NCI-H2107 treated with DMSO at 0.1 percent for 48 hours (cell line): ENCODE results near the gene TLN1.

Experiments used
- DNase-seq: peaks from one replicate; lab custom pipeline; 2025; ENCODE audit not compliant: unreplicated experiment; lab: John Stamatoyannopoulos, UW

TLN1 gene

DNA sequence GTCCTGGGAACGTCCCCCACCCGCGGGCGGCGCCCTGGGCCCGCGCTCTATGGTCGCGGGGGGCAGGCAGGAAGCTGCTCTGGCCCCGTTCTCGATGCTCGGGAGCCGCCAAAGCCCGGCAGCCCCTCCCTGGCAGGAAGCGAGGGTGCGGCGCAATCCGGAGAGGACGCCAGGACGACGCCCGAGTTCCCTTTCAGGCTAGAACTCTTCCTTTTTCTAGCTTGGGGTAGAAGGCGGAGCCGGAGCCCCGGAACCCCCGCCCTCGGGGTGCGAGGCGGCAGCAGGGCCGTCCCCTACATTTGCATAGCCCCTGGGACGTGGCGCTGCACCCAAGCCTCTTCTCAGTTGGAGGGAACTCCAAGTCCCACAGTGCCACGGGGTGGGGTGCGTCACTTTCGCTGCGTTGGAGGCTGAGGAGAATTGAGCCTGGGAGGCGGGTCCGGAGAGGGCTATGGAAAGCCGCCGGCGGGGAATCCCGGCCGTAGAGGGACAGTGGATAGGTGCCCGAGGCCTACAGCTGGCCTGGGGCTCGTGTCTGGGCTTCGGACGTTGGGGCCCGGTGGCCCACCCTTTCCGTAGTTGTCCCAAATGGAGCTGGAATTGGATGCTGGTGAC is at the start of gene TLN1, which contains the start of gene CREB3:
Gene TLN1, minus strand, starts transcription at position 11 of the 615 bp plus-strand sequence. CDS start 6,501 bp downstream, outside the sequence.
Gene CREB3, plus strand, starts transcription at position 482 of the 615 bp plus-strand sequence. Its CDS starts 107 bp downstream, at position 589.
- DNase-seq: peak; percentile 91

DNA sequence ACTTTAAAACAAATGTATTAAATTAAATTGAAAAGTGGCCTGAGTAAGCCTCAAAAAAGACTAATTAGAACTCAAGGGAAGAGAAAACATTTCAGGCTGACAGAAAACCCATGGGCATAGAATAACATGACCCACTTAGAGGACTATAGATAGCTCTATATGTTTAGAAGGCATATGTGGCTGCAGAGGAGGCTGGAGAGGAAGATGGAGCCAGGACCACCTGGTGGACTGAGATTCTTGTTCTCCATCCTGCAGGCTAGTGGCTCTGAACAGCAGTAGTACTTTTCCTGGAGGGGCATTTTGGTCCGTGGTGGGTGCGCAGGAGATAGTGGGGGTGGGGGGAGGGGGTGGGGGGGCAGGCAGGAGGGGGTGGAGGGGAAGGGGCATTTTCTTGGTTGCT is 49.1 kb upstream of the TLN1 start:
- DNase-seq: no peak

DNA sequence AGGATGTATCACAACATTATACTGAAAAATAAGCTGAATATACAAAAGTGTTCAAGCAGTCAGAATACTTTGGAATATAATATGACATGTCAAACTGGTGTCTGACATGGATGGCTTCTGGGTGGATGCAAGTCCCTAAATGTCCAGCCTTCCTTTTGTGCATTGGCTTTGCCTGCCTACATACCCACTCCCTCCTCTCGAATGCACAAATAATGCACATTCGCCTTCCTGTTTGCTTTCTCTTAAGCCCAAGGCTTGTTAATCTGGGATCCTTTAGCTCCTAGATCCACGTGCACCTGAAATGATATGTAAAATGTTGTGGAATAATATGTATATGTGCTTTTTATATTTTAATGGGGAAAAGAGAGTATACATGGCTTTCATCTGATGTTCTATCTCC is 46.5 kb upstream of the TLN1 start:
- no peak for DNase-seq

DNA sequence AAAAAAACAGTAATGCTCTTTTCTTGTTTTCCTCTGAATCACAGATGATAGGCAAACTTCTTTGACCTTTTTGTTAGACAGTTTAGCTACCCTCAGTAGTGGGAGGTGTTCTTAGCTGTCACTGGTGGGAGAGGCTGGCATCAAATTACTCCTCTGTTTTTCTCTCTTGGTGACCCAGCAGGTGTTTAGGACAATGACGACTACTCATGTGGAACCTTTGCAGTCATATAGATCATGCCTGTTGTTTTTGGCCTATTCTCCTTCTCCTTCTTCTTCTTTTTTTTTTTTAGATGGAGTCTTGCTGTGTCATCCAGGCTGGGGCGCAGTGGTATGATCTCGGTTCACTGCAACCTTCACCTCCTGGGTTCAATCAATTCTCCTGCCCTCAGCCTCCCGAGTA is 44.0 kb upstream of the TLN1 start:
- DNase-seq: peak; percentile 92

- peak; percentile 40 for DNase-seq
Observed at GRCh38 chr9:35774907-35775635, 43.1 kb upstream of the TLN1 start.

DNA sequence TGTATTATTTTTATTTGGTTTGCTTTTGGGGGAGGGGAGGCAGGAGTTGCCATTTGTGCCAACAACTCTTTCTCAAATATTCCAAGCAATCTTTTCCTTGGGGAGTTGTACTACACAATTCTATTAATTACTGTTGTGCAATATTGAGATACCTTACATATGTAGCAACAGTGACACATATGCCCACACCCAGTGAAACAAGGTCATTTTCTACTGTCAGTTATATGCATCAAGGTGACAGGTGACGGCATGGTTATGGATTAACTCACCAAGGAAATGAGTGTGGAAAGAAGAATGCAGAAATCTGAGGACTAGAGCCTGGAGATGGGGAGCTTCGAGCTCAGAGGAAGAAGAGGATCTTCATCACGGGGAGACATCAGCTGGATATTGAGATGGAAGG is 39.9 kb upstream of the TLN1 start:
- no peak for DNase-seq

GRCh38 chr9:35771534-35771933 is 39.5 kb upstream of the TLN1 start:
- peak; percentile 41 for DNase-seq

DNA sequence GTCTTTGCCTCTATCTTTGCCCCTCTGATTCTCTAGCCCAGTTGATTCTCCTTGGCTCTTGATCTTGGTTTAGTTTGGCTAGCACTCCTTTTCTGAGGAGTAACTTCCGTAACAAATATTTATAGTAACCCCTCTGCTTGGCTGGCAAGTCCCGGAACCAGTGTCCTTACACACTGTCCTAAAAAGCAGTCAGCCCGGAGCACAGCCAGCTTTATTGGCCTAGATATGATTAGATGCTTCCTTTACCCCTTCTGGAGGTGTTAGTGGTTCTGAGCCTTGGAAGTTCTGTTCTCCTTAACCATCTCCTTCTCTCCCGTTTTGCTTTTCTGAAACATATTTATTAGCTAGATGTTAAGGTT is 39.1 kb upstream of the TLN1 start:
- no peak for DNase-seq

GRCh38 chr9:35769763-35770162 is 37.8 kb upstream of the TLN1 start:
- DNase-seq: no peak

GRCh38 chr9:35767458-35767857 is 35.5 kb upstream of the TLN1 start:
- no peak for DNase-seq

GRCh38 chr9:35766997-35767396 is 35.0 kb upstream of the TLN1 start:
- no peak for DNase-seq

- no peak for DNase-seq
Observed at GRCh38 chr9:35763803-35764202, 31.8 kb upstream of the TLN1 start.

GRCh38 chr9:35763181-35763580 is 31.2 kb upstream of the TLN1 start:
- DNase-seq: no peak

DNA sequence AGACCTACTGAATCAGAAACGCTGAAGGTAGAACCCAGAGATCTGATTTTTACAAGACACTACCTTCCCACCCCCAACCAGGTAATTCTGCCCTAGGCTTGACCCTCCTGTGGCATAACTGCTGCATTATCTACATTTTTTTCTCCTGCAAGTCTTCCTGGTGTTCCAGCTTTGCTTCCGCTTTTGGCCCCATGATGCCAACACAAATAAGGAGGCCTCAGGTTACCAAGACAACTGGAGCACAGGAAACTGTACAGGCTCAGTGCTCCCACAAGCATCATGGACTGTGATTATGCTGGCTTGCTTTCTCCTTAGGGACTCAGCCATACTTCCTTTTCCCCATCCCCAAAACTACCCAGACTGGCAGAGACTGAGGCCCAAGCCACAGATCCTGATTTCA is 28.7 kb upstream of the TLN1 start:
- no peak for DNase-seq

- no peak for DNase-seq
Observed at GRCh38 chr9:35759795-35760194, 27.8 kb upstream of the TLN1 start.

DNA sequence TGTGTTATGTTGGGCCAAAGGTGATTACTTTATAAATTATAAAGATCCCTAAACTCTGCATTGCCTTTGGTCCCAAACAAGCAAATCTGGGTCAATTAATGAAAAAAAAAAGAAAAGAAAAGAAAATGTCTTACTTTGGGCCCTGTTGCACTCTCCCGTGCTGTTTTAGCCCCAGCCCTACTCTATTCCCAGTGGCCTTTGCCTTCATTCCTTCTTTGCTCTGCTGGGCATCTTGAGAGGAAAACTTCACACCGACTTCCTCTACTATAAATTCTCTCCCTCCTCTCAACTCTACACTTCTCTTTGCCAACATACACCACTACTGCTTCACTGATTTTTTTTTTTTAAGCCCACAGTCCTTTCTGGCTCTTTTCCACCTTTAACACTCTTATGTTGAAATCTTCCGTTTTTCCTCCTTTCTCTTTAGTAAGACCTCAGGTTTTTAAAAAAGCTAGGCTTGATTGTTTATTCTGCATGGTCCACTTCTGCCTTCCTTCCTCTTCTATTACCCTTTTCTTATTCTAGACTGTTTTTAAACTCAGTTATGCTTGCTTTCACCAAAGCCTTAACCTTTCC is 26.6 kb upstream of the TLN1 start:
- DNase-seq: no peak

GRCh38 chr9:35757892-35758275 is 25.9 kb upstream of the TLN1 start:
- DNase-seq: no peak

DNA sequence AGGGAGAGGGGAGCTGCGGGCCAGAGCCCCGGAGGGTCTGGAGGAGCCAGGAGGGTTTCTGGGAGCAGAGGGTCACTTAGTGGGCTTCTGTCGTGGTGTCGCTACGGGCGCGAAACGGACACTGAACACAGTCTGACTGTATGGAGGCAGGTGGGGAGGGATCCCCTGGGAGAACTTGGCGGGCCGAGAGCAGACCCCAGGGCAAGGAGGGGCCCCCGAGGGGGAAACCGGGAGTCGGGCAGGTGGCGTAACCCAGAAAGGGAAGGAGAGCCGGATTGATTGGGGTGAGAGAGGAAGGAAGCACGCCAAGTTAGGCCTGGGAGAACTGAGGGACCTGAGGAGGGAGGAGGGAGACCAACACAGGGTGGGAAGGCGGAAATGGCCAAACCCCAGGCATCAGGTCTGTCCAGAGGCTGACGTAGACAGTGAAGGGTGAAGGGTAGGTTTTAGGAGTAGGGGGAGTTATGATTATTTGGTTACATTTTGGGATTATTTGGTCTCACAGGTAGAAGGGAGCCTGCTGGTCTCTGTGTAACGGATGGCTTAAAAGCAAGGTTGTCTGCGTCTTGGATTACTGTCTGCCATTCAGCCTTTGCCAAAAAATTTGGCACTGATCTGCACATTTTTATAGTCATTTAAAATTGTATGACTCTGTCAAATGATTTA is 25.4 kb upstream of the TLN1 start:
- peak; percentile 65 for DNase-seq

DNA sequence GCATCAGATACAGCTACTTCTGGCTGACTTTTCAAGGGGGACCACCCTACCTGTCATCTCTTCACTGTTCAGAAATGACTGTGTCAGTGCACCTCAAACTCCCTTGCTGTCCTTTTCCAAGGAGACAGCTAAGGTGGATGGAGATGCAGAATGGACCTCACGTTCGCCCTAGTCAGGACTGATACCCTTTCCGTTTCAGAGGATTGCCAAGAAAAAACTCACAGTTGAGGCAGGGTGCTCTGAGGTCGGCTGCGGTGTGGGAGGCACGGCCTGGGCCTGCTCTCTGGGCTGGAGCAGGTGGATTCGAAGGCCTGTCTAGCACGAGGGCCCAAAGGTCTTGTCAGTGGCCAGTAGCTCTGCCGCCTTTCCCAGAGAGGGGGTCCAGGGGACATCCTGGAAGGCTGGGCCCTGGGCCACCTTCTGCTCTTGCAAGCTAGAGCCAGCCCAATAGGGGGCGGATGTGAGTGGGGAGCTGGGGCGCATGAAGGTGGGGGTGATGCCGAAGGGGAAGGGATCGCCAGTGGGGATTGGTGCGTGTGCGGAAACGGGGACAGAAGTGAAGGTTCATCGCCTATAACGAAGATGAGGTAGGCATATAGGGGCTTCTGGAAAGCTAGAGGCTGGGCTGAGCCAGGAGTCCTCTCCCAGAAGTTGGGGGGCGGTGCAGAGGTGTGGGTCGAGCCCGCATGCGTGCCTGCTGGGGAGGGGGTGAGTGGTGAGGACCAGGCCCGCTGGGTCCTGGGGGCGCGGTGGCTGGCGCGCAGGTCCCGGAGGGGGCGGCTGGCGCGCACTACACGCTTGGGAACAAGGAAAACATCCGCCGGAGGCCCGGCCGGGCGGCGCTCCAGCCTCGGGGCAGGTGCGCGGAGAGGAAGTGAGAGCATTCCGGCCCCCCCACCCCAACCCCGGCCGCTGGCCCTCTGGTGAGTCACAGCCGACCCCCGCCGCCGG is 24.6 kb upstream of the TLN1 start:
- peak; percentile 64 for DNase-seq

DNA sequence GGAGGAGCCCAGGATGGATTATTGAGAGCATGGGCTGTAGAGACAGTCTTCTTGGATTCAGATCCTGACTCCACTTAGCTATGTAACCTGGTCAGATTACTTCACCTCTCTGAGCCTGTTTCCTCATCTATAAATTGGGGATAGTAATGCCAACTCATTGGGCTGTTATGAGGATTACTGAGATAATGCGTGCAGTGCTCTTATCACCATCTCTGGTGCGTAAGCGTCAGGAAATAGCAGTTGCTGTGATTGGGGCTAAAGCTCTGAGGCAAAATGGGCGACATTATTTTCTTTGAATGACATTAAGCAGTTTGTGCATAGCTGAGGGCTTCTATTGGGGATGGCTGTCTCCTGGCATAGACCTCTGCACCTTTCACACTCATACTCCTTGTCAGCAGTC is 23.1 kb upstream of the TLN1 start:
- no peak for DNase-seq

DNA sequence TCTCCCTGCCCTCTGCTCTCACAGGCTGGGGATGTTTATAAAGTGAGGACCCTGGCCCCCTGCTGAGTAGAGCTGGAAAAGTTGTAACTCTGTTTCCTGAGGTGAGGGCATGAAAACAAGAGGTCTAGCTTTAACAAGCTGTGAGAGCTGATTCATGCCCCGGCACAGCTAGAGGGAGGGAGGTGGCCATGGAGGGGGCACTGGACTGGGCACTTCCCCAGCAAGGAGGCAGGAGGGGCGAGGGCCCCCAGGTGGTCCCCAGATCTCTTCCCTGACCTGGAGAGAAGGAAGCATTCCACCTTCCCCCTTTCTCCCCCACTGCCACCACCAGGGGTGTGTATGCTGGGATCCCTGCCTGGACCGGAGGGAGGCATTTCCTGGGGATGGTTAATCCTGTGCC is 22.3 kb upstream of the TLN1 start, which contains the start of gene MSMP:
Gene MSMP, minus strand, starts transcription at position 13 of the 400 bp plus-strand sequence. CDS start 147 bp downstream, outside the sequence.
- DNase-seq: no peak
